ENCODE measurements around the gene HCRT.

DNA sequence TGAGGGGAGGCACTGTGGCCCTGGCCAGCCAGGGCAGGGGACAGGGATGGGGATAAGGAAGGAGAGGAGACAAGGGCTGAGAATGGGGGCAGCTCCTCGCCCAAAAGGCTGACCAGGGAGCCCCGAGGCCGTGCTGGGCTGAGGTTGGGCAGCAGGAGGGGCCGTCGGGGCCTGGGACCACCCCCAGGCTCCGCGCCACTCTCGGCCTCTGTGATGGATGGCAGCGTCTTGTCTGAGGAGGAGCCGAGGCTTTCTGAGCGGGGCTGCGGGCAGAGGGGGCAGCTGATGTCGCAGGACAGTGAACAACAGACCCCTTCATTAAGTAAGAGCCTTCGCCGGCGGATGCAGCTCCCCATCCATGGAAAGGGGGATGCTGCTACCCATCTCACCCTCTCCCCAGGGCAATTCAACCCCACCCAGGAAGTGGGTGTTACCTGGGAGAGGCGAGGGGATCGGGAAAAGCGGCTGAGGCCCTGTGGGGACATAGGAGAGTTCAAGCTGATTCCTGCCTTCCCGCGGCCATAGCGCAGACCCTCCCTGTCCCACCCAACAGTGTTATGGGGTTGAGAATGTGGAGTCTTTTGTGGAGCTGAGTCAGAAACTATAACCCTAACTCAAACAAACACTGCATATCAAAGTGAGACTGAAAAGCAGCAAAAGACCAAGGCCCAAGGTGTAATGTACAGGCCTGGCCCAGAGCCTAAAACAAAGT is 21.4 kb downstream of the HCRT start:
- TF ChIP-seq, protein P1, sequence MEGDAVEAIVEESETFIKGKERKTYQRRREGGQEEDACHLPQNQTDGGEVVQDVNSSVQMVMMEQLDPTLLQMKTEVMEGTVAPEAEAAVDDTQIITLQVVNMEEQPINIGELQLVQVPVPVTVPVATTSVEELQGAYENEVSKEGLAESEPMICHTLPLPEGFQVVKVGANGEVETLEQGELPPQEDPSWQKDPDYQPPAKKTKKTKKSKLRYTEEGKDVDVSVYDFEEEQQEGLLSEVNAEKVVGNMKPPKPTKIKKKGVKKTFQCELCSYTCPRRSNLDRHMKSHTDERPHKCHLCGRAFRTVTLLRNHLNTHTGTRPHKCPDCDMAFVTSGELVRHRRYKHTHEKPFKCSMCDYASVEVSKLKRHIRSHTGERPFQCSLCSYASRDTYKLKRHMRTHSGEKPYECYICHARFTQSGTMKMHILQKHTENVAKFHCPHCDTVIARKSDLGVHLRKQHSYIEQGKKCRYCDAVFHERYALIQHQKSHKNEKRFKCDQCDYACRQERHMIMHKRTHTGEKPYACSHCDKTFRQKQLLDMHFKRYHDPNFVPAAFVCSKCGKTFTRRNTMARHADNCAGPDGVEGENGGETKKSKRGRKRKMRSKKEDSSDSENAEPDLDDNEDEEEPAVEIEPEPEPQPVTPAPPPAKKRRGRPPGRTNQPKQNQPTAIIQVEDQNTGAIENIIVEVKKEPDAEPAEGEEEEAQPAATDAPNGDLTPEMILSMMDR (IDR thresholded peaks at IDR 0.05): no peak
- TF ChIP-seq POLR2AphosphoS5 (IDR thresholded peaks at IDR 0.05) (no peak), POLR2A (IDR thresholded peaks at IDR 0.05) (no peak)
